Fibroblast of pulmonary artery (primary cell): ENCODE measurements around the gene GMPR.

Experiments
- DNase-seq: peaks from one replicate; pipeline ENCODE4 v3.0.0-alpha.2; 2010; ENCODE audit warnings: low read depth
- H3K4me3 ChIP-seq: replicated peaks from 2 replicates; pipeline ENCODE4 v1.5.1; 2011; ENCODE audit warnings: low read depth, mild to moderate bottlenecking, control low read depth, low read length, moderate library complexity
- TF ChIP-seq, protein P1 (sequence below): IDR thresholded peaks from 2 replicates; pipeline ENCODE4 v1.5.1; 2011; ENCODE audit warnings: mild to moderate bottlenecking, control low read depth, low read length, inconsistent platforms; ENCODE audit errors: missing control alignments

GMPR gene

DNA sequence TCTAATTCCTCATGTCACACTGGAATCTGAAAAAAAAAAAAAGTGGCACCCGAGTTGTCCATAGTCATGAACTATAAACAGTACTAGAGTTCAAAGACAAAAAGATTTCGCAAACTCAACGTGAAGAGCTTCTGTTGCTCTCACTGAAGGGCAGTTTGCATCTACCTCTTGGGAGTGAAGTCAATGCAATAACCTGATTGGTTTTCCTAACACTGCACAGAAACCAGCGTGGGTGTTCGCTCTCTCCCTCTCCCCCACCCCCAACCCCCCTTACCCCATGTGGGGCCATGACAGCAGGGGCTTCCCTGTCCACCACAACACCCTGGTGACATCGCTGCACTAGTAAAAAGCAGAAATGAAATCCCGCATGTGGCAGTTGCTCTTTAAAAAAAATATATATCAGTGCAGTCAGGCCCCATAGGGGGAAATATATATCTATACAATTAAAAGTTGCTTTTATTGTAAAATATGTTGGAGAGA is 66.9 kb downstream of the GMPR start:
- H3K4me3 ChIP-seq: no peak overlapping the region
- TF ChIP-seq, protein P1, sequence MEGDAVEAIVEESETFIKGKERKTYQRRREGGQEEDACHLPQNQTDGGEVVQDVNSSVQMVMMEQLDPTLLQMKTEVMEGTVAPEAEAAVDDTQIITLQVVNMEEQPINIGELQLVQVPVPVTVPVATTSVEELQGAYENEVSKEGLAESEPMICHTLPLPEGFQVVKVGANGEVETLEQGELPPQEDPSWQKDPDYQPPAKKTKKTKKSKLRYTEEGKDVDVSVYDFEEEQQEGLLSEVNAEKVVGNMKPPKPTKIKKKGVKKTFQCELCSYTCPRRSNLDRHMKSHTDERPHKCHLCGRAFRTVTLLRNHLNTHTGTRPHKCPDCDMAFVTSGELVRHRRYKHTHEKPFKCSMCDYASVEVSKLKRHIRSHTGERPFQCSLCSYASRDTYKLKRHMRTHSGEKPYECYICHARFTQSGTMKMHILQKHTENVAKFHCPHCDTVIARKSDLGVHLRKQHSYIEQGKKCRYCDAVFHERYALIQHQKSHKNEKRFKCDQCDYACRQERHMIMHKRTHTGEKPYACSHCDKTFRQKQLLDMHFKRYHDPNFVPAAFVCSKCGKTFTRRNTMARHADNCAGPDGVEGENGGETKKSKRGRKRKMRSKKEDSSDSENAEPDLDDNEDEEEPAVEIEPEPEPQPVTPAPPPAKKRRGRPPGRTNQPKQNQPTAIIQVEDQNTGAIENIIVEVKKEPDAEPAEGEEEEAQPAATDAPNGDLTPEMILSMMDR: no peak
- DNase-seq: no peak

DNA sequence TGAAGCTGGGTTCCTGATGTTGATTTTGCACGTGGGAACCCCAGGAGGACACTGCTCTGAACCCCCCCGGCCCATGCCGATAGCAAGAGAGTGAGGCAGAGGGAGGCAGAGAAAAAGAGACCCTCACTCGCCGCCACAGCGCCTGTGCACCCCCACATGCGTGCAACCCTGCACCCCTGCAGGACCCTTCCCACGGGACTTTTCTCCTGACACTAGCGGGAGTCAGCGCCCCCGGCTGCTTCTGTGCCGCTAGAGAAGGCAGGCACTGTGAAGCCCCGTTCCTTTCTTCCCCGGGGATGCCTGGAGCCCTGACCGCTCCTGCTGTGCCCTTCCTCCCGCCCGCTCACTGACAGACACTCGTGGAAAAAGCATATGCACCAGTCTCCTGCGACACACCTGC is 67.4 kb downstream of the GMPR start:
- H3K4me3 ChIP-seq: no peak overlapping the region

DNA sequence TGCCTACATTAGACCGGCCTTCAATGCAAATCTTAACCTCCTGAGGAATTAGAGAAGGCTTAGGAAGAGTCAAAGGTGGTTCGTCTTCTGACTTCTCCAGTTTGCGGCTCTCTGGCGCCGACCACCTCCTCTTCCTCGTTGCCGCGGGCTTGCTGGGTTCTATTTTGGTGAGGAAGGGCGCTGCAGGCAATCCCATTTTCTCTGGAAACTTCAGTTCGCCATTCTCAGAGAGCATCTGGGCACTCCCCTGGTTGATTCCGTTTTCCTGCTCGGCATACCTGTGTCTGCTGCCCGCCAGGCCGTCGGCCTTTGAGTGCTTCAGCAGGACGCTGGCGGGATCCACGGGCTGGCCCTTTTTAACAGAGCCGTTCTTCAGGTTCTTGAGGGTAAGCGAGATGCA is 67.9 kb downstream of the GMPR start:
- no peak overlapping the region for H3K4me3 ChIP-seq
- TF ChIP-seq, protein P1: no peak
- DNase-seq: no peak

More for the DNA sequence above, 67.4 kb downstream of the GMPR start:
- no peak for DNase-seq
- TF ChIP-seq, protein P1: no peak

DNA sequence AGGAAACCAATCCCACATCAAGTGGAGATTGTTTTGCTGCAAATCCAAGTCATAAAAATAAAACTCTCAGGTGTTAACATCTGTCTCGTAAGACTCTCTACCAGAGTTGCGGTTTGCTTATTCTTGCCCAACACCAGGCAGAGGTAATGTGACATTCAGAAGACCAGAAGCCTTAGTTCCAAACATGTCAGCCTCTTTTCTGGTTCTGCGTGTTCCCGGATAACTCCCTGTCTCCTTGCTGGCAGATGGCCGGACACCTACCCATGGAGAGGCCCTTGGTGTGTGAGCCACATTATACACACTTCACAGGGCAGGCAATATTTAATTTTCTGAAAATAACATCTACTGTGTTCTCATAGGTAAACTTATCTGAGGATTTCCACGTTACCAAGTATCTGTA is 73.4 kb downstream of the GMPR start:
- H3K4me3 ChIP-seq: no peak overlapping the region
- DNase-seq: no peak
- TF ChIP-seq, protein P1: no peak

DNA sequence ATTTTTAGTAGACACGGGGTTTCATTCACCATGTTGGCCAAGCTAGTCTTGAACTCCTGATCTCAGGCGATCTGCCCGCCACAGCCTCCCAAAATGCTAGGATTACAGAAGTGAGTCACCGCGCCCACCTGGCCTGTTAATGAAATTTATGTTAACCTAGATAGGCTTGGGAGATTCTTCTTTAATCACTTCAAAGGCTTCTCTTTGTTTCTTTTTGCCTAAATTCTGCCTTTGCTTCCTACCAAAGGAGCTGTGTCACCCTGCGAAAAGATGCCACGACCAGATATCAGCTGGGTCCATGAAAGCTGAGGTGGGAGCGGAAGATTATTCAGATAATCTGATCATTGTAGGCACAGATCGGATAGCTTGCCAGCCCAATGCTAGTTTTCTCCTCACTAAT is 75.3 kb downstream of the GMPR start:
- TF ChIP-seq, protein P1: no peak
- DNase-seq: no peak

DNA sequence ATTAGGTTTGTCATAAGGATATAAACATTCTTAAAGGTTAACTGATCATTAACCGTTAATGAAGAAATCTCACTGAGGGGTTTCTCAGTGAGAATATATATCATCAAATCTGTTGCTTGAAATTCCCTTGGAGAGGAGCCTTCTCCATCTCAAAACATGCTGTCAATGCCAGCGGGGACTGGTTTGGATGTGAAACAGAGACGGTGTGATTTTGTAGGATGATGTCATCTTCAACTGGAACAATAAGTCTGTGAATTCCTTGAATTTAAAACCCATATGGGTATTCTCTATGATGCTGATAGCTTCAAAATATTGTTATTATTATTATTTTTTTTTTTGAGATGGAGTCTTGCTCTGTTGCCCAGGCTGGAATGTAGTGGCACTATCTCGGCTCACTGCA is 75.9 kb downstream of the GMPR start:
- DNase-seq: no peak
- TF ChIP-seq, protein P1: no peak
- H3K4me3 ChIP-seq: no peak overlapping the region

More for the DNA sequence above, 75.3 kb downstream of the GMPR start:
- H3K4me3 ChIP-seq: no peak overlapping the region

DNA sequence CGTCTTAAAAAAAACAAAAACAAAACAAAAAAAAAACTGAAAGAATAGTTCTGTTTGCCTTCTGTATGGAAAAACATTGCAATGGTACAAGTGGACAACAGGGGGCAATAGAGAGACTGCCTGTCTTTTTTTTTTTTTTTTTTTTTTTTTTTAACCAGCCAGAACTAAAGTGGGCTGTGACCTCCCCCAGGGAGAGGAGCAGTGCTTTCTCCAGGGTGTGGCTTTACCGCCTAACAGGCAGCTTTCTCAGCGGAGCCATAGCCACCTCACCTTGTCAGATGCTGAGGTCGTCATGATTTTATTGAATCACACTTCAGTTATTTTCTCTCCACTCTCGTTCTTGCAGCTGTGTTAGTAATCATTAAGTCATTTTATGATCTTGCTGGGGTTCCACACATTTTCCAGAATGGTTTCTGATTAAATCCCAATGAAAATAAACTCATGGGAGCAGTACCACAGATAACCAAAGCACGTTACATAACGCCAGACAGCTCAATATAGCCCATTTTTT is 78.4 kb downstream of the GMPR start:
- no peak overlapping the region for H3K4me3 ChIP-seq
- peak; percentile 48 for DNase-seq
- TF ChIP-seq, protein P1: peak; percentile 91
